WTC11 (cell line): Measurements from ENCODE around the gene SAG. TPM values are rescaled to one million over a fixed set of nuclear protein-coding genes. Genes with fewer than 3 reads are reported as not detected.
A peak's percentile ranks its signal among the peaks of the same experiment; 100 is the strongest.

Source experiments
- ATAC-seq: fragments of 200-7000 bp; cut with Tn5 transposase; 2 replicates; pipeline ENCODE4 v1.10.0; 2021; ENCODE audit warnings: mild to moderate bottlenecking, moderate library complexity
- CTCF ChIA-PET: fragments of 300-600 bp; sonication (Branson Sonifier 250); formaldehyde crosslinking; loops from one replicate; lab custom pipeline; 2021; ENCODE audit warnings: antibody characterized with exemption; lab: Charles Lee
- POLR2A ChIA-PET: fragments of 350-600 bp; sonication (Branson Sonifier 250); formaldehyde crosslinking; loops from one replicate; lab custom pipeline; 2021; ENCODE audit warnings: antibody characterized with exemption; lab: Charles Lee
- DNase-seq: peaks from one replicate; pipeline ENCODE4 v3.0.0; 2021; ENCODE audit warnings: low spot score
- H3K27ac Mint-ChIP-seq: 2 replicates; pipeline ENCODE4 v1.8.0; 2021; ENCODE audit warnings: mixed read lengths
- H3K27me3 Mint-ChIP-seq: 2 replicates; pipeline ENCODE4 v1.8.0; 2021; ENCODE audit warnings: low read depth, mild to moderate bottlenecking, moderate library complexity, mixed read lengths
- H3K36me3 Mint-ChIP-seq: 2 replicates; pipeline ENCODE4 v1.8.0; 2021; ENCODE audit warnings: mixed read lengths
- H3K4me1 Mint-ChIP-seq: 2 replicates; pipeline ENCODE4 v1.8.0; 2022; ENCODE audit warnings: mixed read lengths
- H3K4me3 Mint-ChIP-seq: 2 replicates; pipeline ENCODE4 v1.8.0; 2021; ENCODE audit warnings: mild to moderate bottlenecking, moderate library complexity, mixed read lengths
- H3K9me3 Mint-ChIP-seq: 2 replicates; pipeline ENCODE4 v1.8.0; 2021; ENCODE audit warnings: mixed read lengths
- ATF1 ChIP-seq: sonication (generic); formaldehyde crosslinking; IDR thresholded peaks from 2 replicates; pipeline ENCODE4 v1.8.1; 2023; ENCODE audit warnings: mild to moderate bottlenecking, moderate library complexity, missing genetic modification reagents
- CBFB ChIP-seq: sonication (generic); formaldehyde crosslinking; IDR thresholded peaks from 2 replicates; pipeline ENCODE4 v1.8.1; 2022; ENCODE audit warnings: mild to moderate bottlenecking, low read depth, missing genetic modification reagents
- GABPB1 ChIP-seq: sonication (generic); formaldehyde crosslinking; IDR thresholded peaks from 2 replicates; pipeline ENCODE4 v1.8.1; 2023; ENCODE audit warnings: mild to moderate bottlenecking, missing genetic modification reagents
- GRHL2 ChIP-seq: fragments of 250-450 bp; sonication (Bioruptor Pico); IDR thresholded peaks from 2 replicates; pipeline ENCODE4 v1.8.0; 2022; ENCODE audit warnings: mild to moderate bottlenecking, moderate library complexity; ENCODE audit not compliant: insufficient replicate concordance, severe bottlenecking
- HMGA2 ChIP-seq: fragments of 250-450 bp; sonication (Bioruptor Pico); IDR thresholded peaks from 2 replicates; pipeline ENCODE4 v1.4.0; 2021; ENCODE audit warnings: mild to moderate bottlenecking, moderate library complexity
- NFATC4 ChIP-seq: fragments of 250-450 bp; sonication (Bioruptor Pico); IDR thresholded peaks from 2 replicates; pipeline ENCODE4 v1.9.0; 2021; ENCODE audit warnings: mild to moderate bottlenecking
- TCF7 ChIP-seq: sonication (generic); formaldehyde crosslinking; IDR thresholded peaks from 2 replicates; pipeline ENCODE4 v1.8.0; 2022; ENCODE audit warnings: mild to moderate bottlenecking, low read depth, missing genetic modification reagents, moderate library complexity
- ZNF219 ChIP-seq: sonication (generic); formaldehyde crosslinking; IDR thresholded peaks from 2 replicates; pipeline ENCODE4 v1.8.0; 2023; ENCODE audit warnings: missing genetic modification reagents, mild to moderate bottlenecking, borderline replicate concordance
- total RNA-seq: library from RNA; stranded (reverse); gene quantifications from 3 replicates; pipeline ENCODE4 v1.2.3, GENCODE V29; 2021
- TF ChIP-seq, protein P1 (sequence below): sonication (generic); formaldehyde crosslinking; IDR thresholded peaks from 2 replicates; pipeline ENCODE4 v1.8.1; 2022; ENCODE audit warnings: mild to moderate bottlenecking, missing genetic modification reagents, moderate library complexity, borderline replicate concordance
- TF ChIP-seq, protein P2 (sequence below): fragments of 250-450 bp; sonication (Bioruptor Pico); IDR thresholded peaks from 2 replicates; pipeline ENCODE4 v1.9.0; 2021; ENCODE audit warnings: mild to moderate bottlenecking, borderline replicate concordance
- TF ChIP-seq, protein P3 (sequence below): sonication (generic); formaldehyde crosslinking; IDR thresholded peaks from 2 replicates; pipeline ENCODE4 v1.8.1; 2023; ENCODE audit warnings: mild to moderate bottlenecking, missing genetic modification reagents, moderate library complexity
- TF ChIP-seq, protein P4 (sequence below): sonication (generic); formaldehyde crosslinking; IDR thresholded peaks from 2 replicates; pipeline ENCODE4 v1.8.0; 2022; ENCODE audit warnings: missing genetic modification reagents
- TF ChIP-seq, protein P5 (sequence below): sonication (generic); formaldehyde crosslinking; IDR thresholded peaks from 2 replicates; pipeline ENCODE4 v1.8.0; 2023; ENCODE audit warnings: missing genetic modification reagents, mild to moderate bottlenecking, borderline replicate concordance

Gene SAG
- total RNA-seq, 1 experiment from 2014 or later, result not detected

DNA sequence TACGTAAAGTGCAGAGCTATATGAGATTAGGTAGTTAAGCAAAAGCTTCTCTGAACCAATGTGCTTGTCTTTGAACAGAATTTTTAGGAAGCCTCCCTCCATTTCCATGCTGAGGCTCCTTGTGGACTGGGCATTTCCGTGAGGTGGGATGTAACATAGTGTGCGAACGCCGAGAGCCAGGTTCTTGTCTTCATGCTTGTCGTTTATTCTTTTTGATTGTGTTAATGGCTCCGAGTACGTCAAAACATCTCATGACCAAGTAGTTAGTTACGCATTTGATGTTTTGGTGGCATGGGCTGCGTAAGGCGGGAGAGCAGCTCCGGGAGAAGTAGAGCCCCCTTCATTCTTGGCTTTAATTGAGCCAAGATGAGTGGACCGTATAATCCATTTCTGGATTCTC is 79.6 kb downstream of the SAG start (continued):
- TF ChIP-seq ATF1 (CRISPR knock-in tag) (no peak), ZNF219 (CRISPR knock-in tag) (no peak), CBFB (no peak), HMGA2 (CRISPR knock-in tag) (no peak)
- TF ChIP-seq, protein P1, sequence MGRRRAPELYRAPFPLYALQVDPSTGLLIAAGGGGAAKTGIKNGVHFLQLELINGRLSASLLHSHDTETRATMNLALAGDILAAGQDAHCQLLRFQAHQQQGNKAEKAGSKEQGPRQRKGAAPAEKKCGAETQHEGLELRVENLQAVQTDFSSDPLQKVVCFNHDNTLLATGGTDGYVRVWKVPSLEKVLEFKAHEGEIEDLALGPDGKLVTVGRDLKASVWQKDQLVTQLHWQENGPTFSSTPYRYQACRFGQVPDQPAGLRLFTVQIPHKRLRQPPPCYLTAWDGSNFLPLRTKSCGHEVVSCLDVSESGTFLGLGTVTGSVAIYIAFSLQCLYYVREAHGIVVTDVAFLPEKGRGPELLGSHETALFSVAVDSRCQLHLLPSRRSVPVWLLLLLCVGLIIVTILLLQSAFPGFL (CRISPR knock-in tag), result no peak

DNA sequence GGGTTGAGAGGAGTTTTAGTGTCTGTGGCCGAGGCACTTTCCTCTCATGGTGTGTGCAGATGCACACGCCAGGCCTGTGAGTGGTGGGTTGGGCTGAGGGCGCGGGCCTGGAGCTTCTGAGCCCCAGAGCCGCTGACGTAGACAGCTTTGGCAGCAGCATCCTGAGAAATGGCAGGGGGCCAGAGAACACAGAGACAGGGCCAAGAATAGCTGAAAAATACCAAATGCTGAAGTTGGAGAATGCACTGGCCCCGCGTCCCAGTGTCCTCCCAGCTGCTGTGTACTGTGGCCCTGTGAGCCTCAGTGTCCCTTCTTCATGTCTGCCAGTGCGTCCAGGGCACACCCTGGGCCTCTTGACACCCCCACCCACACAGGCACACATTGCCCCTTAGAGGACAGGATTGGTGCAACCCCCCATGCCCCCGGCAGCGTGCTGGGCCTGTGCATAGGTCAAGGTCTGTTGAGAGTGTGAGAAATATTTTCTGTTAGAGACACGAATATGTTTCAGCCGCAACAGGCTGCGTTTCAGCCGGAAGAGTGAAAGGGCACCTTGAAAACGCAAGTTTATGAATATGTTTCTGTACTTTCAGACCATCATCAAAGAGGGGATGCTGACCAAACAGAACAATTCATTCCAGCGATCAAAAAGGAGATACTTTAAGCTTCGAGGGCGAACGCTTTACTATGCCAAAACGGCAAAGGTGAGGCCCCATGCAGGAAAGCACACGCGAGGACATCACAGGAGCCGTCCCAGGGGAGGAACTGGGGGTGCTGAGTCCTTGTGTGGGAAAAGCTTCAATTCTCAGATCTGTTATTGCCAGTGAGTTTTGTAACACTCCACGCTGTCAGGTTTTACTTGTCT is 80.3 kb downstream of the SAG start:
- CTCF ChIA-PET, result no interaction called here
- no peak overlapping the region for H3K27ac Mint-ChIP-seq

DNA sequence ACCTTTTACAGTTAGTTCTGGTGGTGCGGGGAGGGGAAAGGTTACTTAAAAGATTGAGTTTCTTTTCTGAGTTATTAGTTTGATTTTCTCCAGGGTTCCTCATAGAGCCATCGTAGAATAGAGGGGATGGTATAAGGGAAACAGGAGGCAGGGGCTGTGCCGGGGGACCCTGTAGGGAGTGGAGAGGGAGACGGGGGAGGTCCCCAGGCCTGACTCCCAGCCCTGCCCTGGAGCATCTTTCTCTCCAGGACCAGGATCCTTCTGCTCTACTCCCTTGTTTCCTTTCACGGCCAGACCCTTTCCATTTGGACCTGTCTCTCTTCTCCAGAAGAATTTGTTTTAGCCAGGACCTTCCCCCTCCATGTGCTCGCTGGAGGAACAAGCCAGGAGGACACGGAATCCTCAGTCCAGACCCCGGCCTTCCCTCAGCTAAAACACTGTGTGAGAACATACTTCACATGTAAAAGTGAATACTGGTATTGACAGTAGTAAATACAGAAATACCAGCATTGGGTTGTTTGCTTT is 82.0 kb downstream of the SAG start:
- TF ChIP-seq GRHL2 (CRISPR knock-in tag), result no peak
- TF ChIP-seq, protein P2, sequence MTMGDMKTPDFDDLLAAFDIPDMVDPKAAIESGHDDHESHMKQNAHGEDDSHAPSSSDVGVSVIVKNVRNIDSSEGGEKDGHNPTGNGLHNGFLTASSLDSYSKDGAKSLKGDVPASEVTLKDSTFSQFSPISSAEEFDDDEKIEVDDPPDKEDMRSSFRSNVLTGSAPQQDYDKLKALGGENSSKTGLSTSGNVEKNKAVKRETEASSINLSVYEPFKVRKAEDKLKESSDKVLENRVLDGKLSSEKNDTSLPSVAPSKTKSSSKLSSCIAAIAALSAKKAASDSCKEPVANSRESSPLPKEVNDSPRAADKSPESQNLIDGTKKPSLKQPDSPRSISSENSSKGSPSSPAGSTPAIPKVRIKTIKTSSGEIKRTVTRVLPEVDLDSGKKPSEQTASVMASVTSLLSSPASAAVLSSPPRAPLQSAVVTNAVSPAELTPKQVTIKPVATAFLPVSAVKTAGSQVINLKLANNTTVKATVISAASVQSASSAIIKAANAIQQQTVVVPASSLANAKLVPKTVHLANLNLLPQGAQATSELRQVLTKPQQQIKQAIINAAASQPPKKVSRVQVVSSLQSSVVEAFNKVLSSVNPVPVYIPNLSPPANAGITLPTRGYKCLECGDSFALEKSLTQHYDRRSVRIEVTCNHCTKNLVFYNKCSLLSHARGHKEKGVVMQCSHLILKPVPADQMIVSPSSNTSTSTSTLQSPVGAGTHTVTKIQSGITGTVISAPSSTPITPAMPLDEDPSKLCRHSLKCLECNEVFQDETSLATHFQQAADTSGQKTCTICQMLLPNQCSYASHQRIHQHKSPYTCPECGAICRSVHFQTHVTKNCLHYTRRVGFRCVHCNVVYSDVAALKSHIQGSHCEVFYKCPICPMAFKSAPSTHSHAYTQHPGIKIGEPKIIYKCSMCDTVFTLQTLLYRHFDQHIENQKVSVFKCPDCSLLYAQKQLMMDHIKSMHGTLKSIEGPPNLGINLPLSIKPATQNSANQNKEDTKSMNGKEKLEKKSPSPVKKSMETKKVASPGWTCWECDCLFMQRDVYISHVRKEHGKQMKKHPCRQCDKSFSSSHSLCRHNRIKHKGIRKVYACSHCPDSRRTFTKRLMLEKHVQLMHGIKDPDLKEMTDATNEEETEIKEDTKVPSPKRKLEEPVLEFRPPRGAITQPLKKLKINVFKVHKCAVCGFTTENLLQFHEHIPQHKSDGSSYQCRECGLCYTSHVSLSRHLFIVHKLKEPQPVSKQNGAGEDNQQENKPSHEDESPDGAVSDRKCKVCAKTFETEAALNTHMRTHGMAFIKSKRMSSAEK (CRISPR knock-in tag), result no peak
- peaks cover 8% of the 10 kb centered on the region for H3K36me3 Mint-ChIP-seq
- peaks cover 21% of the 10 kb centered on the region for H3K4me1 Mint-ChIP-seq
- ChIA-PET CTCF (no interaction called here), POLR2A (no interaction called here)
- H3K27me3 Mint-ChIP-seq, result no peaks in the 10 kb centered on the region
- no peak overlapping the region for H3K4me3 Mint-ChIP-seq
- ATAC-seq (no peak), DNase-seq (no peak)
- 0 out of 2 replicates have a peak overlapping the region, but pooled peaks have one; percentile 27 for H3K27ac Mint-ChIP-seq
- H3K9me3 Mint-ChIP-seq, result no peaks in the 10 kb centered on the region

More for the DNA sequence above, 80.3 kb downstream of the SAG start:
- TF ChIP-seq TCF7 (CRISPR knock-in tag) (no peak), GABPB1 (CRISPR knock-in tag) (peak; percentile 63; the same call in 1 of the 2 replicates)
- H3K4me3 Mint-ChIP-seq, result no peak overlapping the region
- DNase-seq (no peak), ATAC-seq (no peak)
- H3K9me3 Mint-ChIP-seq, result no peaks in the 10 kb centered on the region
- POLR2A ChIA-PET, result no interaction called here
- H3K4me1 Mint-ChIP-seq, result peaks cover 32% of the 10 kb centered on the region
- H3K36me3 Mint-ChIP-seq, result peaks cover 8% of the 10 kb centered on the region
- no peaks in the 10 kb centered on the region for H3K27me3 Mint-ChIP-seq

DNA sequence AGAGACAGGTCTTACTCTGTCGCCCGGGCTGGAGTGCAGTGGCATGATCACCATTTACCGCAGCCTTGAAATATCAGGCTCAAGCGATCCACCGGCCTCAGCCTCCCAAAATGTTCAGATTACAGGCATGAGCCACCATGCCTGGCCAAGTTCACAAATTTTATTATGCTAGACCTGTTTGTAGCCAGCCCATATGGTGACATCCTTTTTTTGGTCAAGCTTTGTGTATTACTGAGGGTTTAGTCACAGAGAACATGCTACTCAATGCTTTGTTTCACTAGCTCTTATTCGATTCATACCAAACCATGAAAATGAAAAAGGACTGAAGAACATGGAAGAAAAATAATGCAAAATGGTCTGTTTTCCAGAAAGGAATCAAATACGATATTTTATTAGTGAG is 88.1 kb downstream of the SAG start:
- no peak overlapping the region for H3K27ac Mint-ChIP-seq
- POLR2A ChIA-PET, result no interaction called here
- peaks cover 2% of the 10 kb centered on the region; the same call in 1 of the 2 replicates for H3K27me3 Mint-ChIP-seq
- no peak for DNase-seq
- H3K36me3 Mint-ChIP-seq, result peaks cover 7% of the 10 kb centered on the region
- H3K4me1 Mint-ChIP-seq, result peaks cover 36% of the 10 kb centered on the region
- CTCF ChIA-PET, result interaction anchor here (1.2 to 1.5 kb wide), 2 partner anchors 8 to 22 kb away, joined by 3 read pairs; no protein-coding TSS in a partner anchor
- no peak overlapping the region for H3K4me3 Mint-ChIP-seq
- no peak for ATAC-seq
- no peaks in the 10 kb centered on the region for H3K9me3 Mint-ChIP-seq
- TF ChIP-seq, protein P3, sequence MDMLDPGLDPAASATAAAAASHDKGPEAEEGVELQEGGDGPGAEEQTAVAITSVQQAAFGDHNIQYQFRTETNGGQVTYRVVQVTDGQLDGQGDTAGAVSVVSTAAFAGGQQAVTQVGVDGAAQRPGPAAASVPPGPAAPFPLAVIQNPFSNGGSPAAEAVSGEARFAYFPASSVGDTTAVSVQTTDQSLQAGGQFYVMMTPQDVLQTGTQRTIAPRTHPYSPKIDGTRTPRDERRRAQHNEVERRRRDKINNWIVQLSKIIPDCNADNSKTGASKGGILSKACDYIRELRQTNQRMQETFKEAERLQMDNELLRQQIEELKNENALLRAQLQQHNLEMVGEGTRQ, result no peak
- TF ChIP-seq, protein P4, sequence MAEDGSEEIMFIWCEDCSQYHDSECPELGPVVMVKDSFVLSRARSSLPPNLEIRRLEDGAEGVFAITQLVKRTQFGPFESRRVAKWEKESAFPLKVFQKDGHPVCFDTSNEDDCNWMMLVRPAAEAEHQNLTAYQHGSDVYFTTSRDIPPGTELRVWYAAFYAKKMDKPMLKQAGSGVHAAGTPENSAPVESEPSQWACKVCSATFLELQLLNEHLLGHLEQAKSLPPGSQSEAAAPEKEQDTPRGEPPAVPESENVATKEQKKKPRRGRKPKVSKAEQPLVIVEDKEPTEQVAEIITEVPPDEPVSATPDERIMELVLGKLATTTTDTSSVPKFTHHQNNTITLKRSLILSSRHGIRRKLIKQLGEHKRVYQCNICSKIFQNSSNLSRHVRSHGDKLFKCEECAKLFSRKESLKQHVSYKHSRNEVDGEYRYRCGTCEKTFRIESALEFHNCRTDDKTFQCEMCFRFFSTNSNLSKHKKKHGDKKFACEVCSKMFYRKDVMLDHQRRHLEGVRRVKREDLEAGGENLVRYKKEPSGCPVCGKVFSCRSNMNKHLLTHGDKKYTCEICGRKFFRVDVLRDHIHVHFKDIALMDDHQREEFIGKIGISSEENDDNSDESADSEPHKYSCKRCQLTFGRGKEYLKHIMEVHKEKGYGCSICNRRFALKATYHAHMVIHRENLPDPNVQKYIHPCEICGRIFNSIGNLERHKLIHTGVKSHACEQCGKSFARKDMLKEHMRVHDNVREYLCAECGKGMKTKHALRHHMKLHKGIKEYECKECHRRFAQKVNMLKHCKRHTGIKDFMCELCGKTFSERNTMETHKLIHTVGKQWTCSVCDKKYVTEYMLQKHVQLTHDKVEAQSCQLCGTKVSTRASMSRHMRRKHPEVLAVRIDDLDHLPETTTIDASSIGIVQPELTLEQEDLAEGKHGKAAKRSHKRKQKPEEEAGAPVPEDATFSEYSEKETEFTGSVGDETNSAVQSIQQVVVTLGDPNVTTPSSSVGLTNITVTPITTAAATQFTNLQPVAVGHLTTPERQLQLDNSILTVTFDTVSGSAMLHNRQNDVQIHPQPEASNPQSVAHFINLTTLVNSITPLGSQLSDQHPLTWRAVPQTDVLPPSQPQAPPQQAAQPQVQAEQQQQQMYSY (CRISPR knock-in tag), result no peak
- no peak for TF ChIP-seq NFATC4 (CRISPR knock-in tag)
- TF ChIP-seq, protein P5, sequence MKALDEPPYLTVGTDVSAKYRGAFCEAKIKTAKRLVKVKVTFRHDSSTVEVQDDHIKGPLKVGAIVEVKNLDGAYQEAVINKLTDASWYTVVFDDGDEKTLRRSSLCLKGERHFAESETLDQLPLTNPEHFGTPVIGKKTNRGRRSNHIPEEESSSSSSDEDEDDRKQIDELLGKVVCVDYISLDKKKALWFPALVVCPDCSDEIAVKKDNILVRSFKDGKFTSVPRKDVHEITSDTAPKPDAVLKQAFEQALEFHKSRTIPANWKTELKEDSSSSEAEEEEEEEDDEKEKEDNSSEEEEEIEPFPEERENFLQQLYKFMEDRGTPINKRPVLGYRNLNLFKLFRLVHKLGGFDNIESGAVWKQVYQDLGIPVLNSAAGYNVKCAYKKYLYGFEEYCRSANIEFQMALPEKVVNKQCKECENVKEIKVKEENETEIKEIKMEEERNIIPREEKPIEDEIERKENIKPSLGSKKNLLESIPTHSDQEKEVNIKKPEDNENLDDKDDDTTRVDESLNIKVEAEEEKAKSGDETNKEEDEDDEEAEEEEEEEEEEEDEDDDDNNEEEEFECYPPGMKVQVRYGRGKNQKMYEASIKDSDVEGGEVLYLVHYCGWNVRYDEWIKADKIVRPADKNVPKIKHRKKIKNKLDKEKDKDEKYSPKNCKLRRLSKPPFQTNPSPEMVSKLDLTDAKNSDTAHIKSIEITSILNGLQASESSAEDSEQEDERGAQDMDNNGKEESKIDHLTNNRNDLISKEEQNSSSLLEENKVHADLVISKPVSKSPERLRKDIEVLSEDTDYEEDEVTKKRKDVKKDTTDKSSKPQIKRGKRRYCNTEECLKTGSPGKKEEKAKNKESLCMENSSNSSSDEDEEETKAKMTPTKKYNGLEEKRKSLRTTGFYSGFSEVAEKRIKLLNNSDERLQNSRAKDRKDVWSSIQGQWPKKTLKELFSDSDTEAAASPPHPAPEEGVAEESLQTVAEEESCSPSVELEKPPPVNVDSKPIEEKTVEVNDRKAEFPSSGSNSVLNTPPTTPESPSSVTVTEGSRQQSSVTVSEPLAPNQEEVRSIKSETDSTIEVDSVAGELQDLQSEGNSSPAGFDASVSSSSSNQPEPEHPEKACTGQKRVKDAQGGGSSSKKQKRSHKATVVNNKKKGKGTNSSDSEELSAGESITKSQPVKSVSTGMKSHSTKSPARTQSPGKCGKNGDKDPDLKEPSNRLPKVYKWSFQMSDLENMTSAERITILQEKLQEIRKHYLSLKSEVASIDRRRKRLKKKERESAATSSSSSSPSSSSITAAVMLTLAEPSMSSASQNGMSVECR (CRISPR knock-in tag), result no peak
